Endothelial cell of umbilical vein (primary cell): ENCODE measurements around the gene ATP13A3. TPM values are rescaled to one million over a fixed set of nuclear protein-coding genes. Genes with fewer than 3 reads are reported as not detected.

ENCODE experiments used
- BruUV-seq: library from RNA; stranded (reverse); fragments of 400-500 nt; replicated peaks from 2 replicates; lab custom pipeline; 2021; lab: Mats Ljungman, UMichigan
- CTCF ChIA-PET: fragments of 300-600, 350-600 bp; sonication (Branson Sonifier 250); formaldehyde crosslinking; loops from one replicate; lab custom pipeline; 2021; ENCODE audit warnings: antibody characterized with exemption, inconsistent platforms; lab: Charles Lee
- POLR2A ChIA-PET: fragments of 300-600, 350-600 bp; sonication (Branson Sonifier 250); formaldehyde crosslinking; loops from one replicate; lab custom pipeline; 2021; ENCODE audit warnings: antibody characterized with exemption, inconsistent platforms; lab: Charles Lee
- DNase-seq: peaks from one replicate; pipeline ENCODE4 v3.0.0-alpha.2; 2011; ENCODE audit warnings: low read depth, low spot score
- FAIRE-seq: peaks from 2 replicates; lab custom pipeline; 2011; peaks lifted over from hg19 to GRCh38; lab: Jason Lieb, UNC
- H2AFZ ChIP-seq: 2 replicates; pipeline ENCODE4 v1.6.0; 2012; ENCODE audit warnings: low read depth, low read length, control low read depth, inconsistent platforms
- H3K27ac ChIP-seq: 2 replicates; pipeline ENCODE4 v1.5.1; 2011; ENCODE audit warnings: low read depth, mild to moderate bottlenecking, control low read depth, low read length, moderate library complexity; ENCODE audit not compliant: insufficient read depth
- H3K27me3 ChIP-seq, 2 experiments: 2 replicates each; pipeline versions ENCODE4 v1.6.0 to v1.6.1; 2011; ENCODE audit warnings: low read length in 2 of 2, mixed read lengths in 1 of 2; ENCODE audit not compliant: control insufficient read depth in 2 of 2, insufficient read depth in 2 of 2
- H3K36me3 ChIP-seq, 2 experiments: 2 replicates in 1 of 2; 3 replicates in 1 of 2; pipeline ENCODE4 v1.5.1; 2011; ENCODE audit warnings: low read length in 2 of 2, mild to moderate bottlenecking in 1 of 2, moderate library complexity in 1 of 2; ENCODE audit not compliant: control insufficient read depth in 2 of 2, insufficient read depth in 2 of 2; ENCODE audit errors: extremely low read depth in 1 of 2
- H3K4me1 ChIP-seq: 3 replicates; pipeline ENCODE4 v1.5.1; 2011; ENCODE audit warnings: mild to moderate bottlenecking, low read length; ENCODE audit not compliant: control insufficient read depth, insufficient read depth; ENCODE audit errors: extremely low read depth
- H3K4me2 ChIP-seq: 2 replicates; pipeline ENCODE4 v1.6.1; 2011; ENCODE audit warnings: low read length, control low read depth, mixed read lengths; ENCODE audit not compliant: insufficient read depth
- H3K4me3 ChIP-seq, 3 experiments: fragments of 200-600 bp in 1 of 3; sonication (generic), shearing (Covaris generic) in 1 of 3; replicated peaks in 1 of 3; 2 replicates each; pipeline ENCODE4 v1.5.1; 2011 to 2016; ENCODE audit warnings: control low read depth in 3 of 3, low read length in 3 of 3, mild to moderate bottlenecking in 2 of 3, inconsistent platforms in 1 of 3, low read depth in 1 of 3, moderate library complexity in 1 of 3; ENCODE audit not compliant: insufficient read depth in 1 of 3
- H3K79me2 ChIP-seq: 2 replicates; pipeline ENCODE4 v1.6.0; 2012; ENCODE audit warnings: low read length, inconsistent platforms; ENCODE audit not compliant: control insufficient read depth, insufficient read depth
- H3K9ac ChIP-seq: replicated peaks from 2 replicates; pipeline ENCODE3; 2011; ENCODE audit warnings: low read length, control low read depth; ENCODE audit not compliant: insufficient read depth; ENCODE audit errors: extremely low read depth
- H3K9me1 ChIP-seq: replicated peaks from 3 replicates; pipeline ENCODE4 v1.6.0; 2011; ENCODE audit warnings: mild to moderate bottlenecking, low read length; ENCODE audit not compliant: control insufficient read depth, insufficient read depth; ENCODE audit errors: extremely low read depth
- H3K9me3 ChIP-seq: replicated peaks from 2 replicates; pipeline ENCODE4 v1.5.1; 2012; ENCODE audit warnings: low read length, inconsistent platforms; ENCODE audit not compliant: control insufficient read depth, insufficient read depth
- H4K20me1 ChIP-seq: replicated peaks from 2 replicates; pipeline ENCODE3; 2011; ENCODE audit warnings: mild to moderate bottlenecking, low read length; ENCODE audit not compliant: control insufficient read depth, insufficient read depth; ENCODE audit errors: extremely low read depth
- EZH2 ChIP-seq: IDR thresholded peaks from 2 replicates; pipeline ENCODE4 v1.6.1; 2012; ENCODE audit warnings: borderline replicate concordance, low read depth, mild to moderate bottlenecking, moderate library complexity, low read length, inconsistent platforms; ENCODE audit not compliant: severe bottlenecking
- FOS ChIP-seq: IDR thresholded peaks from 2 replicates; pipeline ENCODE4 v1.6.1; 2011; ENCODE audit warnings: mild to moderate bottlenecking, low read length, moderate library complexity, borderline replicate concordance; ENCODE audit not compliant: insufficient read depth
- GATA2 ChIP-seq: IDR thresholded peaks from 2 replicates; pipeline ENCODE4 v1.7.0; 2011; ENCODE audit warnings: low read depth, mild to moderate bottlenecking, moderate library complexity, mixed read lengths, low read length; ENCODE audit not compliant: insufficient read length, insufficient read depth
- JUN ChIP-seq: IDR thresholded peaks from 2 replicates; pipeline ENCODE4 v1.6.1; 2011; ENCODE audit warnings: borderline replicate concordance, low read depth; ENCODE audit not compliant: insufficient read length, insufficient read depth
- MAX ChIP-seq: IDR thresholded peaks from 2 replicates; pipeline ENCODE4 v1.6.1; 2011; ENCODE audit not compliant: insufficient read depth, insufficient read length
- MYC ChIP-seq: IDR thresholded peaks from one replicate; pipeline ENCODE4 v1.6.1; 2011; ENCODE audit warnings: mild to moderate bottlenecking, low read depth, low read length
- POLR2A ChIP-seq: IDR thresholded peaks from 2 replicates; pipeline ENCODE4 v1.6.1; 2012; ENCODE audit warnings: low read depth, mild to moderate bottlenecking, control low read depth, low read length
- POLR2AphosphoS5 ChIP-seq: IDR thresholded peaks from 2 replicates; pipeline ENCODE4 v1.6.1; 2012; ENCODE audit warnings: low read depth, mild to moderate bottlenecking, control low read depth, low read length, moderate library complexity; ENCODE audit not compliant: insufficient read depth
- dilution Hi-C: fragments of 300-500 bp; cut with MboI; formaldehyde crosslinking; loops from one replicate; pipeline ENCODE4 v1.15.0; 2019; ENCODE audit warnings: low sequenced_read_pairs; ENCODE audit not compliant: extremely low pct_ligation_motif_present
- intact Hi-C: fragments of 100-400 bp; cut with micrococcal nuclease; formaldehyde crosslinking; loops from one replicate; pipeline ENCODE4 v1.10.0; 2022
- polyA plus RNA-seq, 4 experiments: library from polyadenylated mRNA; depleted of rRNA in 3 of 4; stranded (reverse) in 3 of 4; unstranded in 1 of 4; fragments of >200 nt; gene quantifications; 2 replicates each; pipeline versions ENCODE4 v1.2.1 to v1.2.3, GENCODE V29; 2011 to 2012; ENCODE audit warnings: missing spikeins in 1 of 4
- total RNA-seq: library from RNA; stranded (reverse); gene quantifications from 2 replicates; pipeline ENCODE4 v1.2.3, GENCODE V29; 2021
- TF ChIP-seq, protein P1 (sequence below), 2 donors: IDR thresholded peaks; 1 replicate in 1 of 2; 2 replicates in 1 of 2; pipeline ENCODE4 v1.5.1; 2011; ENCODE audit warnings: low read length in 2 of 2, mild to moderate bottlenecking in 2 of 2, moderate library complexity in 2 of 2, control low read depth in 1 of 2, inconsistent platforms in 1 of 2, low read depth in 1 of 2; ENCODE audit not compliant: insufficient read depth in 1 of 2; ENCODE audit errors: extremely low read depth in 1 of 2

Gene ATP13A3
- total and polyA plus RNA-seq, 2 donors (not counting 3 experiments of a cell fraction or from before 2014, with no cell fraction given): 12.0 to 59.0 TPM

DNA sequence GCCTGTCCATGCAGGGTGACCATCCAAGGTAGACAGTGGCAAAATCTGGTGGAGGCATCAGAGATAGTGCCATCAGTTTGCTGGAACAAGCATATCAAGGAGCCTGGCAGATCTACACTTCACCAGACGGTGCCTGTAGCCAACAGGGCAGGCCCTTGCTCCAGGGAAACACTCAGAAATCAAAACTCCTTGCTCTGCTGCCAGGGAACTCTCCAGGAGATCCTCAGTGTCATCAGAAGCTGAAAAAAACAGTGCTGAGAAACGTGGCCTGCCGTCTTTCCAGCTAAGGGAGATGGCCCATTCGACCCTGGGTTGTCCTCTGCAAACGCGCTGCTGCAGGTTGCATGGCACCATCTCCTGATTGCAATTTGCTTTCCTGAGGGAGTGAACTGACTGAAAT, 30.5 kb upstream of the ATP13A3 start:
- peaks cover 14% of the 10 kb centered on the region for H3K4me1 ChIP-seq
- no peaks in the 10 kb centered on the region for H4K20me1 ChIP-seq
- intact Hi-C loops: no loop called here
- H3K9me3 ChIP-seq: no peaks in the 10 kb centered on the region
- no peak overlapping the region for H2AFZ ChIP-seq
- TF ChIP-seq GATA2: no peak
- TF ChIP-seq MYC: no peak
- TF ChIP-seq EZH2: no peak
- no peak for TF ChIP-seq MAX
- TF ChIP-seq JUN: no peak
- TF ChIP-seq, protein P1, sequence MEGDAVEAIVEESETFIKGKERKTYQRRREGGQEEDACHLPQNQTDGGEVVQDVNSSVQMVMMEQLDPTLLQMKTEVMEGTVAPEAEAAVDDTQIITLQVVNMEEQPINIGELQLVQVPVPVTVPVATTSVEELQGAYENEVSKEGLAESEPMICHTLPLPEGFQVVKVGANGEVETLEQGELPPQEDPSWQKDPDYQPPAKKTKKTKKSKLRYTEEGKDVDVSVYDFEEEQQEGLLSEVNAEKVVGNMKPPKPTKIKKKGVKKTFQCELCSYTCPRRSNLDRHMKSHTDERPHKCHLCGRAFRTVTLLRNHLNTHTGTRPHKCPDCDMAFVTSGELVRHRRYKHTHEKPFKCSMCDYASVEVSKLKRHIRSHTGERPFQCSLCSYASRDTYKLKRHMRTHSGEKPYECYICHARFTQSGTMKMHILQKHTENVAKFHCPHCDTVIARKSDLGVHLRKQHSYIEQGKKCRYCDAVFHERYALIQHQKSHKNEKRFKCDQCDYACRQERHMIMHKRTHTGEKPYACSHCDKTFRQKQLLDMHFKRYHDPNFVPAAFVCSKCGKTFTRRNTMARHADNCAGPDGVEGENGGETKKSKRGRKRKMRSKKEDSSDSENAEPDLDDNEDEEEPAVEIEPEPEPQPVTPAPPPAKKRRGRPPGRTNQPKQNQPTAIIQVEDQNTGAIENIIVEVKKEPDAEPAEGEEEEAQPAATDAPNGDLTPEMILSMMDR (IDR thresholded peaks at IDR 0.05; ENCODE audit: extremely low read depth in 1 of 2, insufficient read depth in 1 of 2, low read depth in 1 of 2, low read length in 2 of 2): no peak
- no peak for TF ChIP-seq FOS
- TF ChIP-seq POLR2A: no peak
- TF ChIP-seq POLR2AphosphoS5: no peak
- dilution Hi-C loops: no loop called here
- FAIRE-seq (no peak), DNase-seq (no peak)
- no peaks in the 10 kb centered on the region for H3K27me3 ChIP-seq
- no peak overlapping the region for H3K27ac ChIP-seq
- CTCF ChIA-PET: interaction anchor here (0.6 to 1.0 kb wide), 4 partner anchors 9 to 77 kb away, joined by 3 to 5 read pairs (median 3); no protein-coding TSS in a partner anchor
- no TSS peak for BruUV-seq
- no peak overlapping the region for H3K4me3 ChIP-seq
- H3K79me2 ChIP-seq: no peaks in the 10 kb centered on the region
- no peaks in the 10 kb centered on the region for H3K9me1 ChIP-seq
- H3K36me3 ChIP-seq: no peaks in the 10 kb centered on the region
- POLR2A ChIA-PET: no interaction called here
- no peak overlapping the region for H3K4me2 ChIP-seq
- H3K9ac ChIP-seq: no peak overlapping the region
